22Rv1 (cell line): Measurements from ENCODE around the gene SMIM33.
A peak's percentile ranks its signal among the peaks of the same experiment; 100 is the strongest.
"Not testable (repeated sequence)": the region's sequence is repeated elsewhere in the genome, so short reads cannot be mapped to it uniquely, and the experiment has no call there.

Source experiments
- H3K27ac ChIP-seq: fragments of 450-650 bp; 2 replicates; pipeline ENCODE4 v1.5.1; 2017
- CTCF ChIP-seq: fragments of 450-650 bp; IDR thresholded peaks from 2 replicates; pipeline ENCODE4 v1.5.1; 2017; ENCODE audit warnings: mild to moderate bottlenecking
- ZFX ChIP-seq: fragments of 450-650 bp; IDR thresholded peaks from 2 replicates; pipeline ENCODE4 v1.6.1; 2017; ENCODE audit warnings: antibody characterized with exemption, borderline replicate concordance

SMIM33 gene

GRCh38 chr5:139494832-139495231, 24.0 kb downstream of the SMIM33 start:
- H3K27ac ChIP-seq = no peak overlapping the region
- TF ChIP-seq CTCF = no peak
- no peak for TF ChIP-seq ZFX

- TF ChIP-seq CTCF (no peak), ZFX (no peak)
- H3K27ac ChIP-seq = no peak overlapping the region
Observed at GRCh38 chr5:139495638-139496435, 25.0 kb downstream of the SMIM33 start.

- H3K27ac ChIP-seq = no peak overlapping the region
- TF ChIP-seq CTCF = no peak
- TF ChIP-seq ZFX = no peak
Observed at GRCh38 chr5:139501381-139501780, 30.6 kb downstream of the SMIM33 start.

- not testable (repeated sequence) for H3K27ac ChIP-seq
Observed at GRCh38 chr5:139503036-139503817, 32.4 kb downstream of the SMIM33 start.

GRCh38 chr5:139503879-139504278, 33.1 kb downstream of the SMIM33 start:
- H3K27ac ChIP-seq = not testable (repeated sequence)

GRCh38 chr5:139504722-139505121, 33.9 kb downstream of the SMIM33 start:
- not testable (repeated sequence) for H3K27ac ChIP-seq

GRCh38 chr5:139512786-139513390, 42.1 kb downstream of the SMIM33 start:
- no peak for TF ChIP-seq ZFX
- no peak for TF ChIP-seq CTCF
- no peak overlapping the region for H3K27ac ChIP-seq

- not testable (repeated sequence) for H3K27ac ChIP-seq
- TF ChIP-seq CTCF = peak; percentile 77
Observed at GRCh38 chr5:139513434-139513833, 42.6 kb downstream of the SMIM33 start.
